DLD1 (cell line): Measurements from ENCODE around the gene GALNS.

Source experiments
- in situ Hi-C: cut with HindIII; loops from 2 replicates; pipeline ENCODE4 v1.10.0; 2017; ENCODE audit warnings: low sequenced_read_pairs

Gene GALNS

GRCh38 chr16:88877564-88878289 lies 21.0 kb upstream of the GALNS start:
- in situ Hi-C loops = no loop called here

GRCh38 chr16:88876942-88877526 lies 20.3 kb upstream of the GALNS start:
- in situ Hi-C loops = no loop called here

GRCh38 chr16:88875703-88876234 lies 19.0 kb upstream of the GALNS start:
- in situ Hi-C loops = no loop called here

- in situ Hi-C loops = no loop called here
Observed at GRCh38 chr16:88874938-88875599, 18.3 kb upstream of the GALNS start.

- in situ Hi-C loops = no loop called here
Observed at GRCh38 chr16:88872650-88873331, 16.0 kb upstream of the GALNS start.

GRCh38 chr16:88871730-88872416 lies 15.1 kb upstream of the GALNS start:
- in situ Hi-C loops = no loop called here

GRCh38 chr16:88871349-88871702 lies 14.6 kb upstream of the GALNS start:
- in situ Hi-C loops = no loop called here

GRCh38 chr16:88870608-88871348 lies 14.0 kb upstream of the GALNS start:
- in situ Hi-C loops = no loop called here

- in situ Hi-C loops = no loop called here
Observed at GRCh38 chr16:88869673-88869980, 12.9 kb upstream of the GALNS start.

- in situ Hi-C loops = no loop called here
Observed at GRCh38 chr16:88868974-88869672, 12.4 kb upstream of the GALNS start.

- in situ Hi-C loops = no loop called here
Observed at GRCh38 chr16:88867581-88868246, 11.0 kb upstream of the GALNS start.

GRCh38 chr16:88866151-88866920 lies 9.6 kb upstream of the GALNS start, which contains the start of gene PABPN1L:
PABPN1L (minus strand) TSS chr16:88866660; CDS start chr16:88866606, 54 bp downstream.
- in situ Hi-C loops = no loop called here

- in situ Hi-C loops = no loop called here
Observed at GRCh38 chr16:88865742-88866141, 9.0 kb upstream of the GALNS start.

GRCh38 chr16:88865310-88865709 lies 8.6 kb upstream of the GALNS start:
- in situ Hi-C loops = no loop called here

- in situ Hi-C loops = no loop called here
Observed at GRCh38 chr16:88864521-88864920, 7.8 kb upstream of the GALNS start.

GRCh38 chr16:88864099-88864498 lies 7.4 kb upstream of the GALNS start:
- in situ Hi-C loops = no loop called here

GRCh38 chr16:88863426-88863825 lies 6.7 kb upstream of the GALNS start:
- in situ Hi-C loops = no loop called here

GRCh38 chr16:88862968-88863367 lies 6.2 kb upstream of the GALNS start:
- in situ Hi-C loops = no loop called here
